HG03571 (cell line): ENCODE data around the gene PHKG2.
"Not testable (repeated sequence)": the region's sequence is repeated elsewhere in the genome, so short reads cannot be mapped to it uniquely, and the experiment has no call there.

Experiments
- ATAC-seq: cut with Tn5 transposase; IDR thresholded peaks from one replicate; pipeline ENCODE4 v1.9.1; 2021; ENCODE audit not compliant: unreplicated experiment

PHKG2 gene

GRCh38 chr16:30747799-30748633 lies at the start of gene PHKG2:
PHKG2 (plus strand) TSS chr16:30748425; CDS start chr16:30748821, 396 bp downstream.
- peak; percentile 91 for ATAC-seq

GRCh38 chr16:30698816-30699614 lies 49.2 kb upstream of the PHKG2 start, which contains the start of gene SRCAP:
SRCAP (plus strand) TSS chr16:30699171; CDS start chr16:30700825, 1,654 bp downstream.
- peak; percentile 22 for ATAC-seq

- no peak for ATAC-seq
Observed at GRCh38 chr16:30699615-30700099, 48.6 kb upstream of the PHKG2 start.

GRCh38 chr16:30700491-30700890 lies 47.7 kb upstream of the PHKG2 start:
- no peak for ATAC-seq

- ATAC-seq, result no peak
Observed at GRCh38 chr16:30700971-30701370, 47.3 kb upstream of the PHKG2 start.

- not testable (repeated sequence) for ATAC-seq
Observed at GRCh38 chr16:30703071-30703470, 45.2 kb upstream of the PHKG2 start.

GRCh38 chr16:30703971-30704370 lies 44.3 kb upstream of the PHKG2 start:
- no peak for ATAC-seq

GRCh38 chr16:30706046-30706445 lies 42.2 kb upstream of the PHKG2 start:
- ATAC-seq, result no peak

- ATAC-seq, result no peak
Observed at GRCh38 chr16:30710971-30711370, 37.3 kb upstream of the PHKG2 start.

GRCh38 chr16:30711712-30712111 lies 36.5 kb upstream of the PHKG2 start:
- ATAC-seq, result no peak

GRCh38 chr16:30715750-30716445 lies 32.3 kb upstream of the PHKG2 start:
- no peak for ATAC-seq

- no peak for ATAC-seq
Observed at GRCh38 chr16:30720086-30720485, 28.1 kb upstream of the PHKG2 start.

GRCh38 chr16:30720694-30721093 lies 27.5 kb upstream of the PHKG2 start:
- ATAC-seq, result no peak

- ATAC-seq, result no peak
Observed at GRCh38 chr16:30721167-30721566, 27.1 kb upstream of the PHKG2 start.

GRCh38 chr16:30721606-30722005 lies 26.6 kb upstream of the PHKG2 start:
- ATAC-seq, result no peak

GRCh38 chr16:30722443-30722842 lies 25.8 kb upstream of the PHKG2 start:
- ATAC-seq, result no peak

- ATAC-seq, result no peak
Observed at GRCh38 chr16:30722916-30723315, 25.3 kb upstream of the PHKG2 start.

- ATAC-seq, result no peak
Observed at GRCh38 chr16:30723725-30724355, 24.4 kb upstream of the PHKG2 start.

GRCh38 chr16:30724641-30725417 lies 23.4 kb upstream of the PHKG2 start:
- no peak for ATAC-seq

GRCh38 chr16:30725418-30725792 lies 22.8 kb upstream of the PHKG2 start:
- ATAC-seq, result no peak
